GM18870 (cell line): ENCODE results near the gene PIH1D1.

ENCODE experiments used
- ATAC-seq: cut with Tn5 transposase; IDR thresholded peaks from one replicate; pipeline ENCODE4 v1.9.1; 2021; ENCODE audit warnings: moderate library complexity; ENCODE audit not compliant: unreplicated experiment

PIH1D1 gene

GRCh38 chr19:49421039-49421877 is 30.4 kb downstream of the PIH1D1 start:
- no peak for ATAC-seq

- no peak for ATAC-seq
Observed at GRCh38 chr19:49420227-49420626, 31.4 kb downstream of the PIH1D1 start.

GRCh38 chr19:49419173-49419572 is 32.4 kb downstream of the PIH1D1 start:
- no peak for ATAC-seq

GRCh38 chr19:49418511-49418910 is 33.1 kb downstream of the PIH1D1 start:
- no peak for ATAC-seq

GRCh38 chr19:49417088-49417487 is 34.5 kb downstream of the PIH1D1 start:
- ATAC-seq = no peak

- ATAC-seq = no peak
Observed at GRCh38 chr19:49415810-49416200, 35.8 kb downstream of the PIH1D1 start.

- no peak for ATAC-seq
Observed at GRCh38 chr19:49415102-49415809, 36.4 kb downstream of the PIH1D1 start.

GRCh38 chr19:49414256-49414655 is 37.4 kb downstream of the PIH1D1 start:
- ATAC-seq = no peak

- no peak for ATAC-seq
Observed at GRCh38 chr19:49413348-49413747, 38.3 kb downstream of the PIH1D1 start.

GRCh38 chr19:49411681-49412326 is 39.8 kb downstream of the PIH1D1 start:
- ATAC-seq = no peak

GRCh38 chr19:49409441-49410029 is 42.1 kb downstream of the PIH1D1 start:
- ATAC-seq = no peak

- no peak for ATAC-seq
Observed at GRCh38 chr19:49408816-49409440, 42.7 kb downstream of the PIH1D1 start.

GRCh38 chr19:49407482-49408015 is 44.1 kb downstream of the PIH1D1 start:
- no peak for ATAC-seq

GRCh38 chr19:49407079-49407478 is 44.5 kb downstream of the PIH1D1 start:
- no peak for ATAC-seq

- no peak for ATAC-seq
Observed at GRCh38 chr19:49403404-49404187, 48.0 kb downstream of the PIH1D1 start.

- no peak for ATAC-seq
Observed at GRCh38 chr19:49400029-49400428, 51.6 kb downstream of the PIH1D1 start.

GRCh38 chr19:49398931-49399330 is 52.7 kb downstream of the PIH1D1 start:
- no peak for ATAC-seq

- ATAC-seq = no peak
Observed at GRCh38 chr19:49398001-49398615, 53.5 kb downstream of the PIH1D1 start.

- no peak for ATAC-seq
Observed at GRCh38 chr19:49396738-49397505, 54.7 kb downstream of the PIH1D1 start.
